Choroid plexus epithelial cell (primary cell): Measurements from ENCODE around the gene NDUFAF5.

Source experiments
- DNase-seq: peaks from one replicate; pipeline ENCODE4 v3.0.0-alpha.2; 2010; ENCODE audit warnings: low read depth
- H3K4me3 ChIP-seq: 2 replicates; pipeline ENCODE4 v1.5.1; 2011; ENCODE audit warnings: low read depth, mild to moderate bottlenecking, control low read depth, low read length, moderate library complexity
- TF ChIP-seq, protein P1 (sequence below): conservative IDR thresholded peaks from 2 replicates; pipeline ENCODE4 v1.5.1; 2011; ENCODE audit warnings: low read depth, mild to moderate bottlenecking, control low read depth, inconsistent platforms, low read length, moderate library complexity

The NDUFAF5 gene

DNA sequence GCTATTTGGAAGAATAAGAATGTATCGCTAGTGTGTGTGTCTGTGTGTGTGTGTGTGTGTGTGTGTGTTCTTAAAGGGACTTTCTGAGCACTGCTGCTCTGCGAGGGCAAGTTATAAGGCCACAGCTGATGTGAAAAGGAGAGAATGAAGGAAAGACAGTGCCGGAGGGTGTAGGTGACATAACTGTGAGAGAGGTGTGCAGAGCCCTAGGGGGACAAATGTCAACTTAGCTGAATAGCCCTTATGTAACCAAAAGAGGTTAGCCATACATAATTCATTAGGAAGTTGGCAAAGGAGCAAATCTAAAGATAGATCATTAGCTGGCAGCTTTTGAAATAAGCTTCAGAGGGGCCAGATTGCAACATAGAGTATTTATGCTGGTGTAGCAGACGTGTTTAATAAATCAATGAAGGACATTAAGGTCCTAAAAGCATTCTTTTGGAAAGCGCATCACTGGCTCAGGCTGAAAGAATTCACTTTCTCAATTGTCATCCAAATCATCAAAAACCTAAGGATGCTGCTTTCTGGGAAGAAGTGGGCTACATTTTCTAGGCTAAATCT is 81.0 kb downstream of the NDUFAF5 start:
- TF ChIP-seq, protein P1, sequence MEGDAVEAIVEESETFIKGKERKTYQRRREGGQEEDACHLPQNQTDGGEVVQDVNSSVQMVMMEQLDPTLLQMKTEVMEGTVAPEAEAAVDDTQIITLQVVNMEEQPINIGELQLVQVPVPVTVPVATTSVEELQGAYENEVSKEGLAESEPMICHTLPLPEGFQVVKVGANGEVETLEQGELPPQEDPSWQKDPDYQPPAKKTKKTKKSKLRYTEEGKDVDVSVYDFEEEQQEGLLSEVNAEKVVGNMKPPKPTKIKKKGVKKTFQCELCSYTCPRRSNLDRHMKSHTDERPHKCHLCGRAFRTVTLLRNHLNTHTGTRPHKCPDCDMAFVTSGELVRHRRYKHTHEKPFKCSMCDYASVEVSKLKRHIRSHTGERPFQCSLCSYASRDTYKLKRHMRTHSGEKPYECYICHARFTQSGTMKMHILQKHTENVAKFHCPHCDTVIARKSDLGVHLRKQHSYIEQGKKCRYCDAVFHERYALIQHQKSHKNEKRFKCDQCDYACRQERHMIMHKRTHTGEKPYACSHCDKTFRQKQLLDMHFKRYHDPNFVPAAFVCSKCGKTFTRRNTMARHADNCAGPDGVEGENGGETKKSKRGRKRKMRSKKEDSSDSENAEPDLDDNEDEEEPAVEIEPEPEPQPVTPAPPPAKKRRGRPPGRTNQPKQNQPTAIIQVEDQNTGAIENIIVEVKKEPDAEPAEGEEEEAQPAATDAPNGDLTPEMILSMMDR, result no peak
- no peak overlapping the region for H3K4me3 ChIP-seq
- no peak for DNase-seq

- H3K4me3 ChIP-seq, result no peak overlapping the region
- peak; percentile 3 for DNase-seq
- TF ChIP-seq, protein P1, result no peak
Measured at GRCh38 chr20:13868331-13868730, 83.5 kb downstream of the NDUFAF5 start.

- no peak for DNase-seq
- no peak overlapping the region for H3K4me3 ChIP-seq
- TF ChIP-seq, protein P1, result no peak
Measured at GRCh38 chr20:13870170-13870748, 85.4 kb downstream of the NDUFAF5 start.
